OCI-LY3 (cell line): Measurements from ENCODE around the gene B4GALNT3.

Experiments used
- H2AFZ ChIP-seq: fragments of 200-600, 300-600 bp; shearing (Covaris generic); 2 replicates; pipeline ENCODE4 v1.6.0; 2014; ENCODE audit warnings: antibody characterized with exemption, low read depth, low read length
- H3K27ac ChIP-seq: fragments of 200-600, 300-600 bp; sonication (generic); 2 replicates; pipeline ENCODE4 v1.5.1; 2014; ENCODE audit warnings: mild to moderate bottlenecking, low read length, moderate library complexity, mixed read lengths
- H3K27me3 ChIP-seq: fragments of 200-600, 300-600 bp; sonication (generic); 2 replicates; pipeline ENCODE4 v1.6.1; 2014; ENCODE audit warnings: low read depth, low read length, mixed read lengths
- H3K36me3 ChIP-seq: fragments of 200-600, 300-600 bp; sonication (generic); replicated peaks from 2 replicates; pipeline ENCODE3; 2014; ENCODE audit warnings: low read depth, low read length, mixed read lengths
- H3K4me1 ChIP-seq: fragments of 300-600, 200-600 bp; sonication (generic); 2 replicates; pipeline ENCODE4 v1.6.1; 2014; ENCODE audit warnings: low read length, mixed read lengths
- H3K4me2 ChIP-seq: fragments of 200-600, 300-600 bp; sonication (generic); 2 replicates; pipeline ENCODE4 v1.6.1; 2014; ENCODE audit warnings: low read length, mixed read lengths
- H3K4me3 ChIP-seq: fragments of 300-600, 200-600 bp; sonication (generic); 2 replicates; pipeline ENCODE4 v1.5.1; 2014; ENCODE audit warnings: antibody characterized with exemption, mild to moderate bottlenecking, low read length, moderate library complexity
- H3K79me2 ChIP-seq: fragments of 300-600, 200-600 bp; shearing (Covaris generic); 2 replicates; pipeline ENCODE4 v1.6.1; 2014; ENCODE audit warnings: mild to moderate bottlenecking, low read length, mixed read lengths
- H3K9ac ChIP-seq: fragments of 300-600, 200-600 bp; shearing (Covaris generic); 2 replicates; pipeline ENCODE4 v1.6.0; 2014; ENCODE audit warnings: mild to moderate bottlenecking, low read length, moderate library complexity
- H3K9me3 ChIP-seq: fragments of 200-600, 300-600 bp; shearing (Covaris generic); 2 replicates; pipeline ENCODE4 v1.6.1; 2014; ENCODE audit warnings: low read length, mixed read lengths; ENCODE audit not compliant: insufficient read depth
- H4K20me1 ChIP-seq: fragments of 200-600, 300-600 bp; sonication (generic); 2 replicates; pipeline ENCODE4 v1.6.1; 2016; ENCODE audit warnings: low read length, mixed read lengths; ENCODE audit not compliant: insufficient read depth
- CTCF ChIP-seq: fragments of 200-600, 300-600 bp; sonication (generic); IDR thresholded peaks from 2 replicates; pipeline ENCODE4 v1.5.1; 2014; ENCODE audit warnings: antibody characterized with exemption, low read length, low read depth
- EZH2phosphoT487 ChIP-seq: fragments of 200-600 bp; shearing (Covaris generic); IDR thresholded peaks from 2 replicates; pipeline ENCODE4 v1.6.1; 2018; ENCODE audit warnings: antibody characterized with exemption, mixed run types, low read depth

The B4GALNT3 gene

DNA sequence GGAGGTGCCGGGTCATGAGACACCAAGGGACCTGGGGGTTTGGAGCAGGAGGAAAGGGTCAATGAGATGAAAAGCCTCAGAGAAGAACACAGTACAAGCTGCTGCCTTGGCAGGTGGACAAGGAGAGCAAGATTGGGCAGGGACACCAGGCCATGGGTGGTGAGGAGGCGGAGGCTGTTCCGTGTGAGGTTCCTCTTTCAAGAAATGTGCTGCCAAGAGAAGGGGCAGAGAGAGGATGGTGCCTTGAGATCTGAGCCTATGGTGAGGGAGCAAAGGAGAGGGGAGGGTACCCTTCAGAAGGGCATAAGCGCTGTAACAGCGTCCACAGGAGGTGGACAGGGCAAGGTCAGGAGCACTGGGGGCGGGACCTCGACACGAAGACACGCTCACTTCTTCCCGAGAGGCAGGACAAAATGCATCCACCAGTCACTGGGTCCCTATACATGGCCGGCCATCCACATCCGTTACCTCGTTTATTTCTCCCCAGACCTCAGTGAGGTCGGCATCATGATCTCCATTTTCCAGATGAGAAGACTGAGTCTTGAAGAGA, 100.2 kb downstream of the B4GALNT3 start:
- H3K4me1 ChIP-seq, result no peaks in the 10 kb centered on the region
- no peaks in the 10 kb centered on the region for H3K79me2 ChIP-seq
- no peaks in the 10 kb centered on the region for H4K20me1 ChIP-seq
- no peaks in the 10 kb centered on the region for H3K36me3 ChIP-seq
- H3K4me2 ChIP-seq, result no peak overlapping the region
- no peak overlapping the region for H3K4me3 ChIP-seq
- TF ChIP-seq EZH2phosphoT487 (no peak), CTCF (no peak)
- H3K27me3 ChIP-seq, result peaks cover 13% of the 10 kb centered on the region; the same call in 1 of the 2 replicates
- H3K27ac ChIP-seq, result no peak overlapping the region
- no peak overlapping the region for H2AFZ ChIP-seq
- H3K9ac ChIP-seq, result no peak overlapping the region
- no peaks in the 10 kb centered on the region for H3K9me3 ChIP-seq

- H3K36me3 ChIP-seq, result no peaks in the 10 kb centered on the region
- H3K4me2 ChIP-seq, result no peak overlapping the region
- H4K20me1 ChIP-seq, result no peaks in the 10 kb centered on the region
- H3K27me3 ChIP-seq, result peaks cover 13% of the 10 kb centered on the region; the same call in 1 of the 2 replicates
- H3K9ac ChIP-seq, result no peak overlapping the region
- TF ChIP-seq CTCF, result no peak
- no peak for TF ChIP-seq EZH2phosphoT487
- no peaks in the 10 kb centered on the region for H3K4me1 ChIP-seq
- no peak overlapping the region for H2AFZ ChIP-seq
- no peak overlapping the region for H3K27ac ChIP-seq
- no peaks in the 10 kb centered on the region for H3K9me3 ChIP-seq
- H3K4me3 ChIP-seq, result no peak overlapping the region
- H3K79me2 ChIP-seq, result no peaks in the 10 kb centered on the region
Measured at GRCh38 chr12:560691-561390, 101.1 kb downstream of the B4GALNT3 start.

DNA sequence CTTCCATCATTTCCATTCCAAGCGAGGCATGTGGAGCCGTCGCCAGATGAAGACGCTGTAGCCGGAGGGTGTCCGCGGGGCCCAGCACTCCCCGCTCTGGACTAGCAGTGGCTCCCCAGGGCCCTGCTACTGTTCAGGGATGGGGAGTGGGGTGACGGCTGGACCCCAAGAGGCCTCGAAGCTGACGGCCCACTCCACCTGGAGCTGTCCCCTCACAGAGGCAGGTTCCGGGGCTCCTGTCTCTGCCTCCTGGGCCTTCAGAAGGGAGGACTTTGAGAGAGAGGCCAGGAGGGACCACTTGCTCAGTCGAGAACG, 101.6 kb downstream of the B4GALNT3 start:
- H2AFZ ChIP-seq, result no peak overlapping the region
- no peak overlapping the region for H3K9ac ChIP-seq
- H3K27ac ChIP-seq, result no peak overlapping the region
- H3K9me3 ChIP-seq, result no peaks in the 10 kb centered on the region
- no peak overlapping the region for H3K4me3 ChIP-seq
- no peaks in the 10 kb centered on the region for H3K36me3 ChIP-seq
- no peak overlapping the region for H3K4me2 ChIP-seq
- no peaks in the 10 kb centered on the region for H4K20me1 ChIP-seq
- TF ChIP-seq CTCF (no peak), EZH2phosphoT487 (no peak)
- H3K27me3 ChIP-seq, result peaks cover 13% of the 10 kb centered on the region; the same call in 1 of the 2 replicates
- H3K4me1 ChIP-seq, result no peaks in the 10 kb centered on the region
- no peaks in the 10 kb centered on the region for H3K79me2 ChIP-seq

DNA sequence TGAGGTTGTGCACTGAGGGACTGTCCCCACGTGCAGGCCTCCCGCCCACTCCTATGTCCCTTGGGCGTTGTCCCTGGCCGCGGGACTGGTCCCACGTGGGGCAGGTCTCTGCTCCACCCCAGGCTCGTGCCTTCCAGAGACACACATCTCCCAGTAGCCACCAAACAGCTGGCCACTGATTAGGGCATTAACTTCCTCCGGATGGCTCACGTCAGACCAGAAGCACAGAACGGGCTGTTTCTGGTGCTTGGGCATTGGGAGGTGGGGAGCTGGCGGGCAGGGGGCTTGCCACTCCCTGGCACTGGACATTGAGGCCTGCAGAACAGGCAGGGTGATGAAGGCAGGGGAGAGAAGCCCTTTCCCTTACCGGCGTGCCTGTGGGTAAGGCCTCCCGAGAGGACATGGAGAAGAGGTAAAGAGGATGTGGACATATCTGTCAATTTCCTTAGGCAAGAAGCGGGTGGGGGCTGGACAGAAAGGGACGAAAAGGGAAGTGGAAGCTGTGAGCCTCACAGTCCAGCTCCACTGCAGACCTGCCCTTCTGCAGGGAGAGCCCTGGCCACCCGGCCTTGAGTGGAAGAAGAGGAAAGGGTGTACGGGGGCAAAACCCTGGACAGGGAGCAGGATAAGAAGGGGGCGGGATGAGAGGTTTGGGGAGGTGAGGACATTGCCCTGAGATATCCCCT, 102.3 kb downstream of the B4GALNT3 start:
- Histone ChIP-seq H2AFZ (no peak overlapping the region), H3K9ac (no peak overlapping the region), H3K9me3 (no peaks in the 10 kb centered on the region), H3K4me1 (no peaks in the 10 kb centered on the region), H3K27ac (no peak overlapping the region), H3K27me3 (peaks cover 13% of the 10 kb centered on the region; the same call in 1 of the 2 replicates), H3K79me2 (no peaks in the 10 kb centered on the region), H3K4me2 (no peak overlapping the region), H4K20me1 (no peaks in the 10 kb centered on the region), H3K36me3 (no peaks in the 10 kb centered on the region), H3K4me3 (no peak overlapping the region)
- no peak for TF ChIP-seq CTCF
- no peak for TF ChIP-seq EZH2phosphoT487
